Stimulated activated CD8-positive, alpha-beta memory T cell treated with anti-CD3 and anti-CD28 coated beads, Interleukin-12 subunit alpha, Interleukin-12 subunit beta, amount 100 ng/mL, for 24 hours (primary cell): ENCODE results near the gene SDHB.

Experiments
- DNase-seq: peaks from one replicate; pipeline ENCODE4 v3.0.0-alpha.2; 2020; ENCODE audit errors: extremely low read depth

The SDHB gene

DNA sequence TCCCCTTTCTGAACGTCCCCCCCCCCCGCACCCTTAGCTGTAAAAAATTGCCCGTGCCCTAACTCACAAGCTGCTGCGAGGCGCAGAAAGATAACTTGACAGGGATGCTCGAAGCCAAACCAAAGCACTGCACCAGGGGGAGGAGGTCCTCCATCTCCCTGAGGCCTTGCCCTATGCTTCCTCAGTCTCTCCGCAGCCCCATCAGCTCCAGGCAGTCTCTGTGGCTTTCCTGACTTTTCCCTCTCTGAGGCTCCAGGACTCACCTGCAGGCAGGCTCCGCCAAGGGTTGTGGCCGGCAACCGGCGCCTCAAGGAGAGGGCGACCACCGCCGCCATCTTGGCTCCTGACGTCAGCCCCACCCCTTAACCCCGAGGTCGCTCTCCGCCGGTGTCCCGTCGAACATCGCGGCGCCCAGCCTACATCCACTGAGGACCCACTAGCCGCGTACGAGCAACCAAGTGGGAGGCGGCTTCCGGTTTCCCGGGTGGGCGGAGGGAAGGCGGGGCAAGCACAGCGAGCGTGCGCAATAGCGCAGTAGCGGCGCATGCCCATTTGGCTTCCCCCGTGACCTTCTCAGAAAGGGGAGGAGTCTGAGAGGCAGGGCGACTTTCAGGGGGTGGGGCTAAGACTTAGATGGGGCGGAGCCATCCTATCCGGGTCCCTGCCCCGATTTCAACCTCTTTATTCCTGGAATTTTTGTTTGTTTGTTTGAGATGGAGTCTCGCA is at the start of gene SDHB:
Gene SDHB (minus strand): TSS at position 348 of the 726 bp plus-strand sequence. CDS start 13 bp downstream, at position 335.
- peak; percentile 96 for DNase-seq

DNA sequence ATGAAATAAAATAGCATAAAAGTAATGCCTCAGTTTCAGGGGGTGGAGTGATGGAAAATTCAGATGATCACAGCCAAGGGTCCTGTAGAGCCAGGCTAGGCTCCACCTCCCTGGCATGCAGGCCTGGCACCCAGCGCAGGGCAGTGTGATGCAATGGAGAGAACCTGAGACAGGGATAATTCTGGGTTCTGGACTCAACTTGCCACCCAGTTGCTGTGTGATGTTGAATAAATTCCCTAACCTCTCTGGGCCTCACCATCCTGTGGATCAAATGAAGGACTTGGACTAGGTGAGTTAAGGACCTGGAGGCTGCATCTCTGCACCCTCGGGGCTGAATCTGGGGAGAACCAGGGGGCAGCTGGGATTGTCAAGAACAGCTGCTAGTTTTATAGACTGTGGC is 48.4 kb upstream of the SDHB start:
- no peak for DNase-seq

DNA sequence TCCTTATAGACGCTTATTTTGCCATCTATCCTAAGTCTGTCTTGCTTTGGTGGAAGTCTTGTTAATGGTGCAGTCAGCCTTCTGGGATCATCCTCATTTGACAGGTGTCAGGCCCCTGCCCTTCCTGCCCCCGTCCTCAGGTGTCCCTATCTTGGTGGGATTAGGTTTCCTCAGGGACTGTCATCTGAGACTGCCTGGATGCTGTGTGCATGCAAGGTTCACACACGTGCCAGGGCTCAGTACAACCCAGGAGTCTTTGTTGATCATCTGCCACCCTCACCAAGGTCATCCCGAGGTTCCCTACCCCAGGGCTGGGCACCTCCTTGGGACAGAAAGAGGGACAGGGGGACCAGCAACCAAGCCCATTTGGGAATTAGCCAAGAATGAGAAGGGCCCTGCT is 47.4 kb upstream of the SDHB start:
- no peak for DNase-seq

DNA sequence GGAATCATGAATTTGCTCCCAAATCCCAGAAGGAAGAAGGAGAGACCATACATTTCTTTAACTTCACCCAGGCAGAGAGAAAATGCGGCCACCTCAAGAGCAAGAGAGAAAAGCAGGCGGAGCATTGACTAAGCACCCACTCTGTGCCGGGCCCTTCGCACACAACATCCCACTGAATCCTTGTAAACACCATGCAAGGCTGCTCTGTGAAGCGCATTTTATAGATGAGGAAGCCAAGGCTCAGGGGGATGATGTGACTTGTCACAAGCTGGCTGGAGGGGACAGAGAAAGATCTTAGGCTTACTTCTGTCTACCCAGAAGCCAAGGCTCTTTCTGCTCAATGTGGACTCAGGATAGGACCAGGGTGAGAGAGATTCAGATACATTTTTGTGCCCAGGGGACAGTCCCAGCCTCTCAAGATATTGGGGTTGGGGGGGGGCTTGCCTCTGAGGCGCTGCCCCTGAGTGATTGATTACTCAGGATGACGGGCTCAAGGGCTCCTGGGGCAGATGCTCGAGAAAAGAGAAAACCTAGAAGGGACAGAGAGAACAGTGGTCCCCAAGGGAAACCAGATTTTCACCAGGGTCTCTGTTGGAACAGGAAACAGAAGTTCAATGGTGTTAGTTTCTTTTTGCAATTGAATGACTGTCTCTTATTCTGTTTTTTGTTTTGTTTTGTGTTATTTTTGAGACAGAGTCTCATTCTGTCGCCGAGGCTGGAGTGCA is 45.9 kb upstream of the SDHB start:
- DNase-seq = no peak

DNA sequence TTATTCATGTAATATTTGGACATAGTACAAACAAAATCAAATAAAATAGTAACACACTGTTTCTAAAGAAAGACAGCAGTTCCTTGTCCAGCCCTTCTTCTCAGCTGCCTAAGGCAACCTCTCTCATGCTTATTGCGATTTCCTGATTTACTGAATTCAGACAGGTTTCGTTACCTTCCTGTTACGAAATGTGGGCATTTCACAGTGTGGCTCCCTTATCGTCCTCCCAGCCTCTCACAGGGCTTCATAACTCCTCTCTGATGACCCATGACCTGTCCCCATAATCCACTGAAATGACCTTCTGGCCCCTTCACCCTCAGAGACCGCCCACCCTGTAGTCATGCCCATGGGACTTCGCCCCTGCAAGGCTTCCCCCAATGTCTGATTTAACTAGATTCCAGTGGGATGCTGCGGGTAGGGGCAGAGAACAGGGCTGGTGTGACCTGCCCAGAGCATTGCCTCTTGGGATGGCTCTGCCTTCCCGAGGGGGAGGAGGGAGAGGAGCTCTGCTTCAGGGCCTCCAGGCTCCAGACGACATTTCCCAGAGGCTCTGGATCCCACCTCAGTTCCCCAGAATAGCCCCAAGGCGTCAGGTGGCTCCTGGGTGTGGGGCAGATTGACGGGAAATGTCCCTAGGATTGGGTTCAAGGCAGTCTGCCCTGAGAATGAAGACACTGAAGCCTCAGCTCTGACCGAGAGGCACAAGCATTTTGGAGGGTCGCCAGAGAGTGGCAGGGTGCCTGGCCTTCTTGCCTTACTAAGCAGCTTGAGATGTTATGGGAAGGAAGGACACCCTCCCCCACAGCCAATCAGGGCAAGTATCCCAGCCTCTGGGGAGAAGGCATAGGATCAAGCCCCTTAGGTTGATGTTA is 44.9 kb upstream of the SDHB start:
- DNase-seq = no peak

GRCh38 chr1:17097787-17098186 is 44.0 kb upstream of the SDHB start:
- DNase-seq = no peak

DNA sequence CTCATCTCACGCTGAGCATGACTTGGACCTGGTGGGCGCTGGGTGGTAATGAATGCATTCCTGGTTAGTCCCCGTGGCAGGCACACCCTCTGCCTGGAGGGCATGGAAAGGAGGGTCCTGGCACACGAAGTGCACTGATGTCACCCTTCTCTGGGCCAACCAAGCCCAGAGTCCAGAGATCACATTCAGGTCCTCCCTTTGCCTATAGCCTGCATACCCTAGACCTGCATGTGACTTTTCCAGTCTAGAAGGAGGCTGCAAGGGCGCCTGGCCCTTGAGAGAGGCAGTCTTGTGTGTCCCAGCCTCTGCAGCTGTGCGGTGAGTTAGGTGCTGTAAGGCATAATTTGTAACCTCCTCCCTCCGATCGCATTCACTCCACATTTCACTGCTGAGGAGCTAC is 43.3 kb upstream of the SDHB start:
- DNase-seq = no peak

- DNase-seq = no peak
These were observed 42.8 kb upstream of the SDHB start for GRCh38 chr1:17096584-17096983.

GRCh38 chr1:17095141-17095540 is 41.3 kb upstream of the SDHB start:
- no peak for DNase-seq

DNA sequence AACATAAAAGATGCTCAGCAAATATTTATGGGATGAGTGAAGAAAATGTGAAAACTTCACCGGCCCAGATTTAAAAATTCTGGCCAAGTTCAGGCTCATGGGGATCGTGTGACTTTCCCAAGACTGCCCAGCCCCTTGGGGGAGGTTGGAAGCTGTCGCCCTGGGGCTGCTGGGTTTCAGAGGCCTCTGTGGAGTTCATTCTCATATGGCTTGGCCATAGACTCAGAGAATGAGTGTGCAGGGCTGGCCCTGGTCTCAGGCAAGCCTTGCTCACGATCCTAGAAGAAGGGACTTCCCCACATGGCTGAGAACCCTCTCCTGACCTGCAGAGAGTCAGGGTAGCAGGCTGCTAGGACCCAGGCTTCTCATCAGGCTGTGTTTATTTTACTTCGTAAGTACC is 40.8 kb upstream of the SDHB start:
- no peak for DNase-seq

GRCh38 chr1:17093822-17094393 is 40.1 kb upstream of the SDHB start:
- no peak for DNase-seq

- no peak for DNase-seq
These were observed 37.4 kb upstream of the SDHB start for GRCh38 chr1:17091252-17091651.

- no peak for DNase-seq
These were observed 35.7 kb upstream of the SDHB start for GRCh38 chr1:17089506-17089905.

- no peak for DNase-seq
These were observed 32.9 kb upstream of the SDHB start for GRCh38 chr1:17086751-17087150.

DNA sequence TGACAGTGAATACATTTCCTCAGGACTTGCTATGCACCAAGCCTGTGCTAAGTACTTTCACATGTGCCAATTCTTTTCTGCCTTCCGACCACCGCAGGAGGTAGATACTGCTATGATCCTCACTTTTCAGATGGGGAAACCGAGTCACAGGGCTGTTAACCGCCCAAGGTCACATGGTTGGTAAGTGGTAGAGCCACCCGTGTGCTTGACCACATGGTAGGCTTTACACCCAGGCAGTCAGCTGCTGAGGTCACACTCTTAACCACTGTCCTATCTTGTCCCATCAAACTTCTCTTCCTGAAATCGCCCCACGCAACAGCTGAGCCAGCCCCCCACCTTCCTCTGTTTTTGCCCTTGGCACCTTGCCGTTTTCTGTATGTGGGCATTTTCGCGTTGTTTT is 31.0 kb upstream of the SDHB start:
- DNase-seq = no peak

DNA sequence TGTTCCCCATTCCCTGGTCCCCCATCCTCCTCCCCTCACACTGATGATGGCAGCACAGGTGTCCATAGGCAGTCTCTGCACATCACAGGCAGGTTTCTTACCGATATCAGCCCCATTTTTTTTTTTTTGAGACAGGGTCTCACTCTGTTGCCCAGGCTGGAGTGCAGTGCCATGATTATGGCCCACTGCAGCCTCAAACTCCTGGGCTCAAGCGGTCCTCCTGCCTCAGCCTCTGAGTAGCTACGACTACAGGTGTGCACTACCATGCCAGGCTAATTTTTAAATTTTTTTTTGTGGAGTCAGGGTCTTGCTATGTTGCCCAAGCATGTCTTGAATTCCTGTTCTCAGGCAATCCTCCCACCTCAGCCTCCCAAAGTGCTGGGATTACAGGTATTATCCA is 28.9 kb upstream of the SDHB start:
- DNase-seq = no peak

DNA sequence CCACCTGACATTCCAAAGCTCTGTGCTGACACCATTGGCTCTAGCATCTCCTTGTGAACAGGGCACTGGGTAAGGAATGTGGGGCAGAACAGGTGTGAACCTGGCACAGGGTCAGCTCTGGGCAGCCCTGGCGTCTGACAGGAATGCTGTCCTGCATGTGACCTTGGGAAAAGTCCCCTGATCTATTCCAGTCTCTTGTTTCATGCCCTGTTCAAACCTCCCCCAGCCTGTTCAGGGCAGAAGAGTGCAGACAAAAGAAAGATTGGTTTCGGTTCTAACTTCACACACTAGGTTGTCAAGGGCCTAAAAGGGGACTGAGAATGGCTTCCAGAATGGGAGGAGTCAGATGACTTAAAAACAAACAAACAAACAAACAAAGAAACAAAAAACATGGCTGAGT is 27.6 kb upstream of the SDHB start:
- DNase-seq = no peak

GRCh38 chr1:17080880-17081279 is 27.0 kb upstream of the SDHB start:
- DNase-seq = no peak

DNA sequence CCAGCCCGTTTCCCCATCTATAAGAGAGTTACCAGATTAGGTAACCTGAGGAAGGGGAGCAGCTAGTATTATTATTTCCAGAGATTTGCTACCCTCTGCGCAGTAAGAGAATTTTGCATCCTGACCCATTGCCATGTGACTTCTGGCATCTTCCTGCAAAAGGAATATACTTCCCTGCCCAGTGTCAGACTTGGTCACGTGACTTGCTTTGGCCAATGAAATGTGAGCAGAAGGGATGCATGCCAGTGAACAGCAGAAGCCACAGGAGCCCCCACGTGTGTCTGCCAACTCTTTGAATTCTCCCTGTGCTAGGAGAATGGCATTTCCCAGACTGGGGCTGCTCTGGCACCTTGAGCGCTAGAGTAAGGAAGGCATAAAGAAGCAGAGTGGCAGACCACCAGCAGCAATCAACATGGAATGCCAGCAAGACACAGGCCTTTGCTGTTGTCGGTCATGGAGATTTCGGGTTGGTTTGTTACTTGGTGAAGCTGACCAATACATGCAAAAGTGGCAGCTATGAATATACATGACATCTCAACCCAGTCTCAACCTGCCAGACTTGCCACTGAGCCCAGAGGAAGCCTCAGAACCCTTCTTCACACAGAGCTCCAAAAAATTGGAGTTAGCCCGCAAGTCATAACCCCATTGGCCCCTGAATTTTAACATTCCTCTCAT is 26.4 kb upstream of the SDHB start:
- DNase-seq = no peak

DNA sequence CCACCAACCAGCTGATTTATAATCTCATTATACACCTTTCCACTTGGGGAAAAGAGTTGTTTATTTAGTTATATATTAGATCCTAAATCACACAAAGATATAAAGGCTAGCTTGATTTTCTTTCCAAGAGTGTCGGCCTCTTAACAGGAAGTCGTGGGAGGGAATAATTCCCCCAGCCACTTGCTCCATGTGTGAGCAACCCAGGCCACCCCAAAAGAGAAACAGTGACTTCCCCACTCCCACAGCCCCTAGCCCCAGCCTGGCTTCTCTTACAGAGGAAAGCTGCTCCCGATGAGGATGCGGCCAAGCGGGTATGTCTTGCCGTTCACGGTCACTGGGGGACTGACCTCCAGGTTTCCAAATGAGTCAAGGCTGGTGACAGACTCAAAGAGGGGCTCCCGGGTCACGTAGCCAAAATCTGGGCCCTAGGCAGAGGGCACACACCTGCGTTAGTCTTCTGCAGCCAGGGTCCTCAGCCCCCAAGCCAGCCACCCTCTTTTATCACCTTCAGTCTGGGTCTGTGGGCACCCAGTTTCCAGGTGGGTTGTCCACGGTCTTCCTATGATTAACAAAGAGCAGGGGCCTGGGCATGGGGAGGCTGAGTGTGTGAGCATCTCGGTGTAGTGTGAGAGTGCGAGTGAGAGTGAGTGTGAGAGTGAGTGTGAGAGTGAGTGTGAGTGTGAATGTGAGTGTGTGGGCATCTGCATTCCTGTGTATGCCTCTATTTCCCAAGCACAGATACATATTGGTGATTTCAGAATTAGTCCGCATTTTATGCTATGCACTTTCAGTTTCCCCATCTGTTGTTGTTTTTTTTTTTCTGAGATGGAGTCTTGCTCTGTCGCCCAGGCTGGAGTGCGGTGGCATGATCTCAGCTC is 25.4 kb upstream of the SDHB start:
- DNase-seq = no peak
